Measurements from ENCODE around the gene HEATR5A. TPM values are rescaled to one million over a fixed set of nuclear protein-coding genes. Genes with fewer than 3 reads are reported as not detected.

The HEATR5A gene
- total and polyA plus RNA-seq, 2 experiments from 2014 or later, result 25.8 to 32.5 TPM

DNA sequence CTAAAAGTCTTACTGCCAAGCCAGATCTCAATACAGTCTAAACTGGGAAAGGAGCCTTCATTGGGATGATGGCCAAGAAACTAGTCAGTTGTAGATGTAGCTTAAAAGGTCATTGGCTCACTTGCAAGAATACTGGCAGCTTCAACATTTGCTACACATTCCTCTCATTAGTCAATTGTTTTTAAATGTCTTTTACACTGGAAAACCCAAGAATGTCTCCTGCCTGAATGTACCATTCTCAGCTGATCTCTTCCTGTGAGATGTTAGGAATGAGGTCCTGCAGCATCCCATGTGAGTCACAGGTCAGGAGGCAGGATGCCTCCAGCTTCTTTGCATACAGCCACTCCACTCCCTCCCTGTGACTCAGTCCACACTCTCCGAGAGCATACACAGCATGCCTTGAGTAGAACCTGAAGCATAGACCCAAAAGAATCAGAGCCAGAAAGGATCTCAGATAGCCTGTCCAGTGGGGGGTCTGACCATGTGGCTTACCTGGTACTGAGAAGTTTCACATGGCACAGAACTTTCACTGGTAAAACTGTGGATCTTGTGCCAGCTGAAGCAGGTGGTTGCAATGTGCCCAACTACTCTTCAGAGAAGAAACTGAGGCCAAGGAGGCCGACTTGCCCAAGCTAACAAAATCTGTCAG, 156.7 kb downstream of the HEATR5A start:
- no peak overlapping the region for H3K27ac Mint-ChIP-seq
- no peak overlapping the region for H3K4me2 ChIP-seq
- no peak overlapping the region for H3K27ac ChIP-seq (ENCODE audit: low read depth)

More for the DNA sequence above, 156.7 kb downstream of the HEATR5A start:
- DNase-seq (ENCODE audit: low spot score), result no peak
- H3K79me2 ChIP-seq (replicated peaks; ENCODE audit: insufficient read depth), result no peaks in the 10 kb centered on the region
- H2AFZ ChIP-seq, result peak overlapping the region; percentile 43; the same call in 1 of the 2 replicates
- H3F3A ChIP-seq (replicated peaks; ENCODE audit: low read depth), result no peaks in the 10 kb centered on the region
- TF ChIP-seq POLR2AphosphoS5 (IDR thresholded peaks at IDR 0.05; ENCODE audit: low read depth), result no peak
- TF ChIP-seq, protein P1, sequence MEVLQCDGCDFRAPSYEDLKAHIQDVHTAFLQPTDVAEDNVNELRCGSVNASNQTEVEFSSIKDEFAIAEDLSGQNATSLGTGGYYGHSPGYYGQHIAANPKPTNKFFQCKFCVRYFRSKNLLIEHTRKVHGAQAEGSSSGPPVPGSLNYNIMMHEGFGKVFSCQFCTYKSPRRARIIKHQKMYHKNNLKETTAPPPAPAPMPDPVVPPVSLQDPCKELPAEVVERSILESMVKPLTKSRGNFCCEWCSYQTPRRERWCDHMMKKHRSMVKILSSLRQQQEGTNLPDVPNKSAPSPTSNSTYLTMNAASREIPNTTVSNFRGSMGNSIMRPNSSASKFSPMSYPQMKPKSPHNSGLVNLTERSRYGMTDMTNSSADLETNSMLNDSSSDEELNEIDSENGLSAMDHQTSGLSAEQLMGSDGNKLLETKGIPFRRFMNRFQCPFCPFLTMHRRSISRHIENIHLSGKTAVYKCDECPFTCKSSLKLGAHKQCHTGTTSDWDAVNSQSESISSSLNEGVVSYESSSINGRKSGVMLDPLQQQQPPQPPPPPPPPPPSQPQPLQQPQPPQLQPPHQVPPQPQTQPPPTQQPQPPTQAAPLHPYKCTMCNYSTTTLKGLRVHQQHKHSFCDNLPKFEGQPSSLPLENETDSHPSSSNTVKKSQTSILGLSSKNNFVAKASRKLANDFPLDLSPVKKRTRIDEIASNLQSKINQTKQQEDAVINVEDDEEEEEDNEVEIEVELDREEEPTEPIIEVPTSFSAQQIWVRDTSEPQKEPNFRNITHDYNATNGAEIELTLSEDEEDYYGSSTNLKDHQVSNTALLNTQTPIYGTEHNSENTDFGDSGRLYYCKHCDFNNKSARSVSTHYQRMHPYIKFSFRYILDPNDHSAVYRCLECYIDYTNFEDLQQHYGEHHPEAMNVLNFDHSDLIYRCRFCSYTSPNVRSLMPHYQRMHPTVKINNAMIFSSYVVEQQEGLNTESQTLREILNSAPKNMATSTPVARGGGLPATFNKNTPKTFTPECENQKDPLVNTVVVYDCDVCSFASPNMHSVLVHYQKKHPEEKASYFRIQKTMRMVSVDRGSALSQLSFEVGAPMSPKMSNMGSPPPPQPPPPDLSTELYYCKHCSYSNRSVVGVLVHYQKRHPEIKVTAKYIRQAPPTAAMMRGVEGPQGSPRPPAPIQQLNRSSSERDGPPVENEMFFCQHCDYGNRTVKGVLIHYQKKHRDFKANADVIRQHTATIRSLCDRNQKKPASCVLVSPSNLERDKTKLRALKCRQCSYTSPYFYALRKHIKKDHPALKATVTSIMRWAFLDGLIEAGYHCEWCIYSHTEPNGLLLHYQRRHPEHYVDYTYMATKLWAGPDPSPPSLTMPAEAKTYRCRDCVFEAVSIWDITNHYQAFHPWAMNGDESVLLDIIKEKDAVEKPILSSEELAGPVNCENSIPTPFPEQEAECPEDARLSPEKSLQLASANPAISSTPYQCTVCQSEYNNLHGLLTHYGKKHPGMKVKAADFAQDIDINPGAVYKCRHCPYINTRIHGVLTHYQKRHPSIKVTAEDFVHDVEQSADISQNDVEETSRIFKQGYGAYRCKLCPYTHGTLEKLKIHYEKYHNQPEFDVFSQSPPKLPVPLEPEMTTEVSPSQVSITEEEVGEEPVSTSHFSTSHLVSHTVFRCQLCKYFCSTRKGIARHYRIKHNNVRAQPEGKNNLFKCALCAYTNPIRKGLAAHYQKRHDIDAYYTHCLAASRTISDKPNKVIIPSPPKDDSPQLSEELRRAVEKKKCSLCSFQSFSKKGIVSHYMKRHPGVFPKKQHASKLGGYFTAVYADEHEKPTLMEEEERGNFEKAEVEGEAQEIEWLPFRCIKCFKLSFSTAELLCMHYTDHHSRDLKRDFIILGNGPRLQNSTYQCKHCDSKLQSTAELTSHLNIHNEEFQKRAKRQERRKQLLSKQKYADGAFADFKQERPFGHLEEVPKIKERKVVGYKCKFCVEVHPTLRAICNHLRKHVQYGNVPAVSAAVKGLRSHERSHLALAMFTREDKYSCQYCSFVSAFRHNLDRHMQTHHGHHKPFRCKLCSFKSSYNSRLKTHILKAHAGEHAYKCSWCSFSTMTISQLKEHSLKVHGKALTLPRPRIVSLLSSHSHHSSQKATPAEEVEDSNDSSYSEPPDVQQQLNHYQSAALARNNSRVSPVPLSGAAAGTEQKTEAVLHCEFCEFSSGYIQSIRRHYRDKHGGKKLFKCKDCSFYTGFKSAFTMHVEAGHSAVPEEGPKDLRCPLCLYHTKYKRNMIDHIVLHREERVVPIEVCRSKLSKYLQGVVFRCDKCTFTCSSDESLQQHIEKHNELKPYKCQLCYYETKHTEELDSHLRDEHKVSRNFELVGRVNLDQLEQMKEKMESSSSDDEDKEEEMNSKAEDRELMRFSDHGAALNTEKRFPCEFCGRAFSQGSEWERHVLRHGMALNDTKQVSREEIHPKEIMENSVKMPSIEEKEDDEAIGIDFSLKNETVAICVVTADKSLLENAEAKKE (CRISPR knock-in tag; IDR thresholded peaks at IDR 0.05), result no peak
- no peak for TF ChIP-seq EZH2phosphoT487 (IDR thresholded peaks at IDR 0.05; ENCODE audit: unreplicated experiment)
- TF ChIP-seq, protein P2, sequence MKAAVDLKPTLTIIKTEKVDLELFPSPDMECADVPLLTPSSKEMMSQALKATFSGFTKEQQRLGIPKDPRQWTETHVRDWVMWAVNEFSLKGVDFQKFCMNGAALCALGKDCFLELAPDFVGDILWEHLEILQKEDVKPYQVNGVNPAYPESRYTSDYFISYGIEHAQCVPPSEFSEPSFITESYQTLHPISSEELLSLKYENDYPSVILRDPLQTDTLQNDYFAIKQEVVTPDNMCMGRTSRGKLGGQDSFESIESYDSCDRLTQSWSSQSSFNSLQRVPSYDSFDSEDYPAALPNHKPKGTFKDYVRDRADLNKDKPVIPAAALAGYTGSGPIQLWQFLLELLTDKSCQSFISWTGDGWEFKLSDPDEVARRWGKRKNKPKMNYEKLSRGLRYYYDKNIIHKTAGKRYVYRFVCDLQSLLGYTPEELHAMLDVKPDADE (IDR thresholded peaks at IDR 0.05), result no peak
- TF ChIP-seq JUNB (IDR thresholded peaks at IDR 0.05; ENCODE audit: unreplicated experiment), result no peak
- TF ChIP-seq EZH2 (IDR thresholded peaks at IDR 0.05; ENCODE audit: low read depth, unreplicated experiment), result no peak
- no peak for TF ChIP-seq STAT1 (IDR thresholded peaks at IDR 0.05; ENCODE audit: unreplicated experiment)
- TF ChIP-seq, protein P3, sequence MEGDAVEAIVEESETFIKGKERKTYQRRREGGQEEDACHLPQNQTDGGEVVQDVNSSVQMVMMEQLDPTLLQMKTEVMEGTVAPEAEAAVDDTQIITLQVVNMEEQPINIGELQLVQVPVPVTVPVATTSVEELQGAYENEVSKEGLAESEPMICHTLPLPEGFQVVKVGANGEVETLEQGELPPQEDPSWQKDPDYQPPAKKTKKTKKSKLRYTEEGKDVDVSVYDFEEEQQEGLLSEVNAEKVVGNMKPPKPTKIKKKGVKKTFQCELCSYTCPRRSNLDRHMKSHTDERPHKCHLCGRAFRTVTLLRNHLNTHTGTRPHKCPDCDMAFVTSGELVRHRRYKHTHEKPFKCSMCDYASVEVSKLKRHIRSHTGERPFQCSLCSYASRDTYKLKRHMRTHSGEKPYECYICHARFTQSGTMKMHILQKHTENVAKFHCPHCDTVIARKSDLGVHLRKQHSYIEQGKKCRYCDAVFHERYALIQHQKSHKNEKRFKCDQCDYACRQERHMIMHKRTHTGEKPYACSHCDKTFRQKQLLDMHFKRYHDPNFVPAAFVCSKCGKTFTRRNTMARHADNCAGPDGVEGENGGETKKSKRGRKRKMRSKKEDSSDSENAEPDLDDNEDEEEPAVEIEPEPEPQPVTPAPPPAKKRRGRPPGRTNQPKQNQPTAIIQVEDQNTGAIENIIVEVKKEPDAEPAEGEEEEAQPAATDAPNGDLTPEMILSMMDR (conservative IDR thresholded peaks at IDR 0.05; ENCODE audit: low read depth in 2 of 2), result no peak
- TF ChIP-seq ZNF331 (CRISPR knock-in tag; IDR thresholded peaks at IDR 0.05; ENCODE audit: low read depth), result no peak
- TF ChIP-seq ZNF114 (CRISPR knock-in tag; IDR thresholded peaks at IDR 0.05), result no peak
- no peak for TF ChIP-seq NANOG (IDR thresholded peaks at IDR 0.05; ENCODE audit: borderline replicate concordance)
- TF ChIP-seq, protein P4, sequence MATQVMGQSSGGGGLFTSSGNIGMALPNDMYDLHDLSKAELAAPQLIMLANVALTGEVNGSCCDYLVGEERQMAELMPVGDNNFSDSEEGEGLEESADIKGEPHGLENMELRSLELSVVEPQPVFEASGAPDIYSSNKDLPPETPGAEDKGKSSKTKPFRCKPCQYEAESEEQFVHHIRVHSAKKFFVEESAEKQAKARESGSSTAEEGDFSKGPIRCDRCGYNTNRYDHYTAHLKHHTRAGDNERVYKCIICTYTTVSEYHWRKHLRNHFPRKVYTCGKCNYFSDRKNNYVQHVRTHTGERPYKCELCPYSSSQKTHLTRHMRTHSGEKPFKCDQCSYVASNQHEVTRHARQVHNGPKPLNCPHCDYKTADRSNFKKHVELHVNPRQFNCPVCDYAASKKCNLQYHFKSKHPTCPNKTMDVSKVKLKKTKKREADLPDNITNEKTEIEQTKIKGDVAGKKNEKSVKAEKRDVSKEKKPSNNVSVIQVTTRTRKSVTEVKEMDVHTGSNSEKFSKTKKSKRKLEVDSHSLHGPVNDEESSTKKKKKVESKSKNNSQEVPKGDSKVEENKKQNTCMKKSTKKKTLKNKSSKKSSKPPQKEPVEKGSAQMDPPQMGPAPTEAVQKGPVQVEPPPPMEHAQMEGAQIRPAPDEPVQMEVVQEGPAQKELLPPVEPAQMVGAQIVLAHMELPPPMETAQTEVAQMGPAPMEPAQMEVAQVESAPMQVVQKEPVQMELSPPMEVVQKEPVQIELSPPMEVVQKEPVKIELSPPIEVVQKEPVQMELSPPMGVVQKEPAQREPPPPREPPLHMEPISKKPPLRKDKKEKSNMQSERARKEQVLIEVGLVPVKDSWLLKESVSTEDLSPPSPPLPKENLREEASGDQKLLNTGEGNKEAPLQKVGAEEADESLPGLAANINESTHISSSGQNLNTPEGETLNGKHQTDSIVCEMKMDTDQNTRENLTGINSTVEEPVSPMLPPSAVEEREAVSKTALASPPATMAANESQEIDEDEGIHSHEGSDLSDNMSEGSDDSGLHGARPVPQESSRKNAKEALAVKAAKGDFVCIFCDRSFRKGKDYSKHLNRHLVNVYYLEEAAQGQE (IDR thresholded peaks at IDR 0.05; ENCODE audit: unreplicated experiment), result no peak
- Mint-ChIP-seq H3K4me3 (no peak overlapping the region), H3K9me3 (peaks cover 17% of the 10 kb centered on the region), H3K27me3 (ENCODE audit: insufficient read depth, low read depth, poor library complexity) (peaks cover 2% of the 10 kb centered on the region), H3K4me1 (peaks cover 2% of the 10 kb centered on the region; the same call in 2 of the 3 replicates), H3K36me3 (ENCODE audit: low read depth) (peaks cover 5% of the 10 kb centered on the region; the same call in 2 of the 3 replicates)
- H3K4me3 ChIP-seq, result no peak overlapping the region
- no peaks in the 10 kb centered on the region for H3K9me2 ChIP-seq (ENCODE audit: insufficient read depth)
- no peaks in the 10 kb centered on the region for H3K27me3 ChIP-seq (ENCODE audit: insufficient read depth)
- no peaks in the 10 kb centered on the region for H3K4me1 ChIP-seq (ENCODE audit: insufficient read depth)
- no peak for ATAC-seq
- H4K20me1 ChIP-seq (replicated peaks; ENCODE audit: insufficient read depth), result no peaks in the 10 kb centered on the region
- no peaks in the 10 kb centered on the region for H3K36me3 ChIP-seq (ENCODE audit: insufficient read depth)

Data from GM23338 (cell line).